Prostate gland (tissue), 2 donors: Measurements from ENCODE around the gene CYB5B. TPM values are rescaled to one million over a fixed set of nuclear protein-coding genes. Genes with fewer than 3 reads are reported as not detected.

ENCODE experiments used
- DNase-seq: peaks from one replicate; pipeline ENCODE4 v3.0.0-alpha.2; 2019; ENCODE audit warnings: low spot score
- H3K27ac ChIP-seq, 2 donors: fragments of 200-600 bp; sonication (generic); 2 replicates each; pipeline ENCODE4 v1.5.1; 2017 to 2019
- H3K27me3 ChIP-seq: fragments of 200-600 bp; sonication (generic); replicated peaks from 2 replicates; pipeline ENCODE4 v1.5.1; 2019; ENCODE audit not compliant: insufficient read depth
- H3K36me3 ChIP-seq, 2 donors: fragments of 200-600 bp; sonication (generic); 1 replicate in 1 of 2; 2 replicates in 1 of 2; pipeline versions ENCODE4 v1.5.1 to v1.8.1; 2017 to 2019
- H3K4me1 ChIP-seq: fragments of 200-600 bp; sonication (generic); replicated peaks from 2 replicates; pipeline ENCODE4 v1.5.1; 2019
- H3K4me3 ChIP-seq, 2 donors: fragments of 200-600 bp; sonication (generic); 2 replicates each; pipeline ENCODE4 v1.5.1; 2017 to 2019
- H3K9me3 ChIP-seq: fragments of 200-600 bp; sonication (generic); 2 replicates; pipeline ENCODE4 v1.5.1; 2017
- CTCF ChIP-seq, 4 experiments: fragments of 200-600 bp in 2 of 4; fragments of 450-650 bp in 2 of 4; sonication (generic) in 2 of 4; IDR thresholded peaks; 1 replicate in 3 of 4; 2 replicates in 1 of 4; pipeline ENCODE4 v1.5.1; 2016 to 2019; ENCODE audit warnings: antibody characterized with exemption in 4 of 4, mild to moderate bottlenecking in 2 of 4, moderate library complexity in 2 of 4
- POLR2A ChIP-seq: fragments of 450-650 bp; IDR thresholded peaks from one replicate; pipeline ENCODE4 v1.6.1; 2016; ENCODE audit warnings: antibody characterized with exemption, mild to moderate bottlenecking
- POLR2AphosphoS5 ChIP-seq: sonication (generic); formaldehyde crosslinking; IDR thresholded peaks from one replicate; pipeline ENCODE4 v1.6.1; 2017; ENCODE audit warnings: antibody characterized with exemption
- WGBS: methylation state at CpG from one replicate; pipeline ENCODE4 v1.1.5; 2018; 5-methylcytosine and 5-hydroxymethylcytosine counted together
- intact Hi-C: fragments of 100-400 bp; cut with DNase I; formaldehyde crosslinking; loops from one replicate; pipeline ENCODE4 v1.14.2; 2022
- total RNA-seq, 2 donors: library from RNA; depleted of rRNA; stranded (reverse); fragments of >200 nt; gene quantifications; one replicate each; pipeline ENCODE4 v1.1.0, GENCODE V29; 2016

Gene CYB5B
- total RNA-seq, 2 donors from 2014 or later, result 48.8 to 71.3 TPM

GRCh38 chr16:69453936-69454335 is 29.5 kb downstream of the CYB5B start:
- DNase-seq, result no peak
- intact Hi-C loops, result no loop called here
- Histone ChIP-seq H3K36me3 (no peaks in the 10 kb centered on the region), H3K9me3 (no peaks in the 10 kb centered on the region), H3K27ac (no peak overlapping the region), H3K27me3 (no peaks in the 10 kb centered on the region), H3K4me1 (peaks cover 2% of the 10 kb centered on the region), H3K4me3 (no peak overlapping the region)
- TF ChIP-seq POLR2A (no peak), CTCF (IDR thresholded peaks at IDR 0.05) (no peak), POLR2AphosphoS5 (no peak)
- 87% methylated on average over 1 of the region's 1 CpG for WGBS

GRCh38 chr16:69463876-69464275 is 39.5 kb downstream of the CYB5B start:
- intact Hi-C loops, result no loop called here
- Histone ChIP-seq H3K27ac (no peak overlapping the region), H3K4me3 (no peak overlapping the region), H3K4me1 (no peaks in the 10 kb centered on the region), H3K27me3 (no peaks in the 10 kb centered on the region), H3K36me3 (no peaks in the 10 kb centered on the region), H3K9me3 (no peaks in the 10 kb centered on the region)
- DNase-seq, result no peak
- no peak for TF ChIP-seq POLR2AphosphoS5
- no peak for TF ChIP-seq POLR2A
- no peak for TF ChIP-seq CTCF (IDR thresholded peaks at IDR 0.05)

- no peaks in the 10 kb centered on the region for H3K27me3 ChIP-seq
- no peaks in the 10 kb centered on the region for H3K4me1 ChIP-seq
- H3K4me3 ChIP-seq, result no peak overlapping the region
- TF ChIP-seq CTCF (IDR thresholded peaks at IDR 0.05) (peak in 2 of 4 experiments; percentile 13 to 16), POLR2A (no peak)
- H3K27ac ChIP-seq, result peak overlapping the region in 1 of 2 donors; percentile 1
- no peaks in the 10 kb centered on the region for H3K9me3 ChIP-seq
- DNase-seq, result no peak
- no peaks in the 10 kb centered on the region for H3K36me3 ChIP-seq
- intact Hi-C loops, result no loop called here
- WGBS, result 24% methylated on average over 6 of the region's 6 CpGs
Measured at GRCh38 chr16:69465083-69465721, 40.8 kb downstream of the CYB5B start.

- TF ChIP-seq POLR2AphosphoS5, result no peak
- WGBS, result 46% methylated on average over 6 of the region's 6 CpGs
- Histone ChIP-seq H3K27ac (peak overlapping the region in 1 of 2 donors; percentile 36), H3K27me3 (no peaks in the 10 kb centered on the region), H3K9me3 (no peaks in the 10 kb centered on the region), H3K36me3 (no peaks in the 10 kb centered on the region), H3K4me3 (no peak overlapping the region), H3K4me1 (no peaks in the 10 kb centered on the region)
- intact Hi-C loops, result no loop called here
- no peak for DNase-seq
Measured at GRCh38 chr16:69465881-69466280, 41.5 kb downstream of the CYB5B start.

- TF ChIP-seq POLR2A, result no peak
- TF ChIP-seq CTCF (IDR thresholded peaks at IDR 0.05), result no peak
- TF ChIP-seq POLR2AphosphoS5, result no peak
Measured at GRCh38 chr16:69466547-69466946, 42.1 kb downstream of the CYB5B start.

More at GRCh38 chr16:69466547-69466946, 42.1 kb downstream of the CYB5B start:
- no peaks in the 10 kb centered on the region for H3K4me1 ChIP-seq
- H3K27me3 ChIP-seq, result no peaks in the 10 kb centered on the region
- 20% methylated on average over 2 of the region's 2 CpGs for WGBS
- intact Hi-C loops, result no loop called here
- H3K4me3 ChIP-seq, result no peak overlapping the region
- H3K36me3 ChIP-seq, result no peaks in the 10 kb centered on the region
- no peaks in the 10 kb centered on the region for H3K9me3 ChIP-seq
- DNase-seq, result no peak
- H3K27ac ChIP-seq, result peak overlapping the region in 1 of 2 donors; percentile 36
